ENCODE measurements around the gene DNAH9.

- TF ChIP-seq CTCF (IDR thresholded peaks at IDR 0.05; ENCODE audit: low read depth, low read length, poor library complexity, severe bottlenecking), result no peak
- no peak for TF ChIP-seq EZH2phosphoT487 (IDR thresholded peaks at IDR 0.05; ENCODE audit: borderline replicate concordance, low read length)
These were observed 227.4 kb downstream of the DNAH9 start for GRCh38 chr17:11825572-11826209.

All from DOHH2 (cell line).